HG02678 (cell line): ENCODE data around the gene ANKH.

Source experiments
- ATAC-seq: cut with Tn5 transposase; IDR thresholded peaks from one replicate; pipeline ENCODE4 v1.9.1; 2021; ENCODE audit warnings: mild to moderate bottlenecking, moderate library complexity; ENCODE audit not compliant: unreplicated experiment

The ANKH gene

DNA sequence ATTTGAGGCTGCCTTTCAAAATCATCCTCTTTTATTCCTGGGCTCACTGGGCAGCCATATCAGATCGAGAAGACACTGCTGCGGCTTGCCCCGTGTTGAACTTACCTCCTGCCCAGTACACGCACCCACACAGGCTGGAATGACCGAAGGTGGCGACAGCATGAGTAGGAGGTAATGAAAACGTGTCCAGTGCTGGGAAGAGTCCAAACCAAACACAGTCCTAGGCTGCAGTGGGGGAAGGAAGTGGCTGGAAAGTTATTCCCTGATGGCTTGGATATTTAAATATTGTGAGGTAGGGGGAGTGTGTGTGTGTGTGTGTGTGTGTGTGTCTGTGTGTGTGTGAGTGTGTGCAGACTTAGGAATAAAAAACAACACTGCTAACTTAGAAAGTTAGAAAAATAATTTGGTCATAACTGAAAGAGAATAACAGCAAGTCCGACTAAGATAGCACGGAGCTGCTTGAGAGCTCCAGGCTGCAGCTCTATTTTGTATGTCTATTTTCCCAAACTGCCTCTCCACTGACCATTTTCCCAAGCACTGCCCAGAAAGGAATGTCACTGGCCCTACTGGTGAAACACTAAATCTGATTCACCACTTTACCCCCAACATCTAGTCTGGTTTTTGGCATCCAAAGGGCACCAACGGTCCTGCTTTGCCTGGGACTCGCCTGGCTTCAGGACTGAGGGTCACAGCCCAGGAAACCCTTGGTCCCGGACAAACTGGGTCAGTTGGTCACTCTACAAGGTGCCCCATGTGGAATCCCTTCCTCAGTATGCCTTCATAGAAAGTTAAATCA, 41.2 kb downstream of the ANKH start:
- no peak for ATAC-seq

DNA sequence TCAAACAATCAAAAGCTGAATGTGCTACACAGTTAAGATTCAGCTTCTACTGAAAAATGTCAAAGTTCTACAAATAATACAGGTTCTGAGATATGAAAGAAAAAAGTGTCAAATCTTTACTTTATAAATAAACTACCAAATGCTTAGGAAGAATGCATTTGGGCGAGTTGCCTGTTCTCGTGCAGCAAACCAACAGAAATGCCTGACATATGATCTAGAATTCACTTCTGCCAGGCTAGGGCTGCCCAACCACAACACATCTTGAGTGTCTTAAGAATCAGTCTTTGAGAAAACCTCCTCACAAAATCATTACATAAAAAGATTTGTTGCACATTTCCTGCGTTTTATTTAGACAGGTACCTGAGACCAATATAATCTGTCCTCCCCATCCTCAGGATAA, 42.2 kb downstream of the ANKH start:
- no peak for ATAC-seq

GRCh38 chr5:14826714-14827113, 44.9 kb downstream of the ANKH start:
- no peak for ATAC-seq

DNA sequence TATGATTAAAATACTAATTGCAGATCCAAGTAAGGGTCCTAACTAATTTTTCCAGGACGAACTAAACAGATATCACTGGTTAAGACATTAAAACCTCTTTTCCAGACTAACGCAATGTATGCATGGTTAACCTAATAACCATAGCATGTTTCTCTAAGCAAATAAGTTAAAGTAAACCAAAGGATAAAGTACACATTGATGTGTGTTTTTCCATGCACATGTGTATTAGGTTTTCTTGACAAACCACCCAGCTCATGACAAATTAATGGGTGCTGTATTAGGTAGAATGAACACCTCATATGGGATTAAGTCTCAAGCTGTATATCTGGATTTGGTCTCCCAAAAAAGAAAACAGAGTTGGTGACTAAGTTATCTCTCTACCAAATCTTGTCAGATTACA, 45.6 kb downstream of the ANKH start:
- ATAC-seq = no peak

DNA sequence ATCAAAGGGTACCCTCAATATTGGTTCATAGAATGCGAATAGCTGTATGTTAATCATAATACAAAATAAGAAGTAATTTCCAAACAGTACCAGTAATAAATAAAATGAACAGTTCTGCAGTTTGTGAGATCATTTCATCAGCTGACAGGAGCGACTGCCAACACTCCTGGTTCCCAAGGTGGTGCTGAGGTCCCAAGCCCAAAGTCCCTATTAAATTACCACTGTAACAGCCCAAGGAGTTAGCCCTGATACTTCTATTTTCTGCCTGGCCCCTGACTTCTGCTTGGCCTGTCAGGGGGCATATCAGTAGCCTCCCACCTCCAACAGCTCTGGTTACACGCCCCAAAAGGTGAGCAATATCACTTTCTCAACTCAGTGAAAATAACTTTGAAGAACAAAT, 47.1 kb downstream of the ANKH start:
- no peak for ATAC-seq

DNA sequence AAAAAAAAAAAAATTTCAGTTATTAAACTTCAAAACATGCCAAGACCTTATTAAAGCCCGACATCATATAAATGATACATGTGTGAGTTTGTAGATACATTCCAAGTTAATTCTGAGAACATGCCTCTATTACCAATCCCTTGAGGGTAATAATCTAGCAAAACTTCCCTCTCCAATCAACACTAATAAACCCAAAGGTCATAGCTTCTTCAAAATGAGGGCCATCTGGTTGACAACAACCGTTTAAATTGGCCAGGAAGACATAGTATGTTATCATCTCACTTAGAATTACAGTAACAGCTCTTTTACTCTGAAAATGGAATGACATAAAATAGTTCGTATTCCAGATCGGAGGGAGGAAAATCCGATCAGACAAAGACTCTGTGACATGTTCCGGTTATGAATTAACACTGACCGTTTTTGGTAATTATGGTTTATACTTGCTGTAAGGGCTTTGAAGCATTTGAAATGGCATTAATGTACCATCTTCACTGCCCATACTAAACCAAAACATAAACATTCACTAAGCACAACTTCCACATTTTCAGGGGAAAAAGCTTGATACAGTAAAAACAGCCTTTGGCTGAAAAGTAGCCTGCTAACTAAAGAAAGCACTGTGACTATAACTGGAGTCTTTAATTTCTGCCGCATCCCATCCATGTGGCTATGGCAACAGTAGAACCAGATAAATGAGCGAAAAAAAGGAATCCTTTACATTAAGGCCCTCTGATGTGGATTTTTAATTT, 50.3 kb downstream of the ANKH start:
- no peak for ATAC-seq

GRCh38 chr5:14818931-14819790, 52.4 kb downstream of the ANKH start:
- ATAC-seq = no peak

DNA sequence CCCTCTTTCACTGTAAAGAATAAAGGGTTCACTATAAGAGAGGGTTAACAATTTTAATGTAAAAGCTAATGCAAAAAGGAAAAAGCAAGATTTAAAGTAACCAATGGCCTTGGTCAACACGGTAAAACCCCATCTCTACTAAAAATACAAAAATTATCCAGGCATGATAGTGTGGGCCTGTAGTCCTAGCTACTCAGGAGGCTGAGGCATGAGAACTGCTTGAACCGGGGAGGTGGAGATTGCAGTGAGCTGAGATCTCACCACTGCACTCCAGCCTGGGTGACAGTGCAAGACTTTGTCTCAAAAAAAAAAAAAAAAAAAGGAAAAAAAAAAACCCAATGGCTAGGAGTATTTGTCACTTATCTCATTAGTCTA, 53.8 kb downstream of the ANKH start:
- peak; percentile 54 for ATAC-seq

DNA sequence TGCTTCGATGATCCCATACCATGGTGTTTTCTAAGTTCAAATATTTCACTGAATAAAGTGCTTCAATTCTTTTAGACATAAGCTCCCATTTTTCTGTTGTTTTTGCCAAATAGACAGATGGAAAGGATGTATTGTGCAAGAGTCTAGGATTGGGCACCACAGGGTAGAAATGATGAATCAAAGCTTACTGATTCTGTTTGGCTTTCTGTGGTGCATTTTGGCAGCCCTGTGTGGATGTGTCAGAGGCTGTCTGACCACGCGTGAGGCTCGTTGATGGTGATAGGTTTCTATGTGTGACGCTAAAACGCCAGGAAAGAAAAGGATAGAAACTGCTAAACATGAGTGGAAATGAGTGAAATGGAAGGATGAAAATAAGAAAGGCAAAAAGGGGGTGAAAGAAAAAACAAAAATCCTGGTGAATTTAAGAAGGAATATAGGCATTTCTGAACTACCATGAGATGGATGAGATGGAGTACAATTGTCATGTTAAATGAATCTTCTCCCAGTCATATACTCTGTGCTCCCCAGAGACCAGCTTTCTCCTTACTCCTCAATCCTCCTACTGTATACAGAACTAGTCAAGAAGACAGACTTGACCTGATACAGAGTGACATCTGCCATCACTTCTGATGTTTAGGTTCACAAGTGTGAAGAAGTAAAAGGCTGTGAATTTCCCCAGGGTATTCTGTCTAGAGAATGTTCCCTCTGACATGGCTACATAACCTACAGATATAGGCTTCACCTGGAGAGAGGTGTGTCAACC, 54.4 kb downstream of the ANKH start:
- ATAC-seq = peak; percentile 59

DNA sequence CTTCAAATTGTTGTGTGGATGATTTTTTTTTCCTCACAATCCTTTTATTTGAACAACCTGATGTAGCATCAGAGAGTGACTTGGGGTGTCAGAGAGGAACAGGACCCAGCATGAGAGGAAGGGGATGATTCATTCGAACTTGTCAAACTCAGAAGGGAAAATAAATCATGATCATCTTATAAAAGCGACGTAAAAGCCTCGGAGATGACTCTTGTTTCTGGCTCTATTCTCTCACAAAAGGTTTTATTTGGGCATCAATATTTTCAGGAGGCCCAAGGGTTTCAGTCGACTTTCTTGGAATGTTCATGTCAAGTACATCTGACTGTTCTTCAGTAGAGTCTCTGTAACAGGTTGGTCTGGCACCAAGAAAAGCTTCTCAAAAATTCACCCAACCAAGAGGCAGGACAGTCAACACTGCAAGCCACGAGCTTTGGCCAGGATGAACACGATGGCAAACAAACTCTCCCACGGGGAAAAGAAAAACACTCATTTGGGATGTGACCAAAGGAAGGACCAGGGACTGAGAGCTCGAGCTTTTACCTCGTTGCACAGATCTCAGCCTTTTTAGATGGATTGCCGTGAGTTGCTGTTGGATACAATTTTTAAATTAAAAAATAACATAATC, 55.1 kb downstream of the ANKH start:
- no peak for ATAC-seq

DNA sequence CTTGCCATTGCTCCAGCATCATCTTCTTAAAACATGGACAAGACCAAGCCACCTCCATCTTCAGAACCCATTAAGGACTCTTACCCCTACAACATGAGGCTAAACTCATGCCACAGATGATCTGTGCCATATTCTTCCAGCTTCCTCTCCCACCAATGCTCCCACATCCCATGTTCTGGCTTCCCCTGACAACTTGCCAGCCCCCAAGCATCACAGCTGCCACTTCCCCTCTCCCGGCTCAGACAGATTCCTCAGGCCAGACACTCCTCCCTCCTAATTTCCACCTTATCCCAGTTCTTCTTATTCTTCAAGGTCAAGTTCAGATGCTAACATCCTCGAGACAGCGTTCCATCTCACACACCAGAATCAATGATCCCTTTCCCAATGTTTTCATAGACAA, 57.8 kb downstream of the ANKH start:
- ATAC-seq = no peak

- peak; percentile 15 for ATAC-seq
Measured at GRCh38 chr5:14812166-14812565, 59.4 kb downstream of the ANKH start.

- no peak for ATAC-seq
Measured at GRCh38 chr5:14810928-14811572, 60.5 kb downstream of the ANKH start.

DNA sequence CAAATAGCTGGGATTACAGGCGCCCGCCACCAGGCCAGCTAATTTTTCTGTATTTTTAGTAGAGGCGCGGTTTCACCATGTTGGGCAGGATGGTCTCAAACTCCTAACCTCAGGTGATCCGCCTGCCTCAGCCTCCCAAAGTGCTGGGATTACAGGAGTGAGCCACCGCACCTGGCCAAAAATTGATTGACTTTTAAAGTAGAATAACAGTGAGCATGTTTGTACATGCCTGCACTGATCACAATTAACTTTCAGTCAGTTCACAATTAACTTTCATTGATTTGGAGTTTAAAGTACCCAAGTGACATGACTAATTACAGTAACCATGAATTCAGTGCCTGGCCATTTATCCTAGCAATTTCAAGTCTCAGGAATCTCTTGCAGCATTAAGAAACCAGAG, 61.3 kb downstream of the ANKH start:
- no peak for ATAC-seq

DNA sequence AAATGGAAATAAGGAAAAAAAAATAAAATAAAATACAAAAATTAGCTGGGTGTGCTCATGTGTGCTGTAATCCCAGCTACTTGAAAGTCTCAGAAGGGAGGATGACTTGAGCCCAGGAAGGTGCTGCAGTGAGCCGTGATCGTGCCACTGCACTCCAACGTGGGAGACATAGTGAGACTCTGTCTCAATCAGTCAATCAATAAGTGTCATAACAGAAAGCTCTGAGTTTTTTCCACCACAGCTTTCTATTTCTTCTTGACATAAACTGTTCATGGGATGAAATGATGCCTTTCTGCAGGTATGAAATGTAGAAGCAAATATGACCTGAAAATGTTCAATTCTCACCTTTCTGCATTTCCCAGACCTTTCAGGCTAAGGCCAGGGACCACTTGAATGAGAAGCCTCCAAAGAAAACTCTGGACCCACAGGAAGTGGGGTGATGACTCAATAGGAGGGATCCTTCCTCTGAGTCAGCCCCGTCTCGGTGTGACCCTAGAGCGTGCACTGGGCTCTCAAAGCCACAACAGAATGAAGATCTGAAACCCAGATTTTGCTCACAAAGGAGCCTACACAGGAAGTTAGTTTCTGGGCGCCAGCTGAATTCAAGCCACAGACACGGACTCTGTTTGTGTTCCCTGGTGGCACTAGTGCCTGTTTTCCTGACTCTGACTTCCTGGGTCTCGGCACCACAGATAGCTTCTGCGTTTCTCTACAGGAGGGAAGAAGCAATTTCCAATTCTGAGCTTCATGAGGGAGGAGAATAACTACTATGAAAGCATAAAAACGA, 62.0 kb downstream of the ANKH start:
- peak; percentile 97 for ATAC-seq

DNA sequence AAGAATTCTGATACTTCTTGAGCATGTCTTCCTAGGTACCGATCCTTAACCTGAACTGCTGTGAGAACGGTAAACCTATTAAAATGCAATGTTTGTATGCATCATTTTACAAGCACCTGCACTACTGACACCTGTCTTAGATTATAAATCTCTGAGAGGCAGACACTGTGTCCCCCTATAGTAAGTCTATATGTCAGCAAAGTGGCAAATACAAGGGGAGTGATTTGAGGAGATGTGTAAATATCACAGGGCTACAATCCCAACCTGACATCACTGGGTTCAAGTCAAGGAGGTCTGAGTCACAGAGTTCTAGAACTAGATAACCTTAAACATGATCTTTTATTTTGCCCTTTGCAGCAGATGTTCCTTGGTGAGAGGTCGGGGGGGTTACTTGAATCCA, 64.1 kb downstream of the ANKH start:
- ATAC-seq = no peak

DNA sequence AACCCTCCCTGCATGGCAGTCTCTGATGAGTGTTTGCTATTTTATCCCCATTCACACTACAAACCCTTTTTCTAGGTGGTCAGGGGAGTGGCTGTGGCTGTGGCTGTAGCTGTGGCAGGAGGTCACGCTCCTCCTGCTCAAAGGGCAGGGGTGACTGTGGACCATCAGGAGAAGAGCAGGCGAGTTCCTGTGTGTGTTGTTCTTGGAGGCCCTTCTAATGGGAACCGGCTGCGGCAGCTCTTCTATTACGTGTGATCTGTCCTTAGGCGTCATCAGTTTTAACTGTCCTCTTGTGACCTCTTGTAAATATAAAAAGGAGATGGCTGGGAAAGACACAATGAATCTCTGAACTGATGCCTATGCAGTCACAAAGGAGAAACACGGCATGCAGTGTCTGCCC, 65.1 kb downstream of the ANKH start:
- ATAC-seq = no peak

DNA sequence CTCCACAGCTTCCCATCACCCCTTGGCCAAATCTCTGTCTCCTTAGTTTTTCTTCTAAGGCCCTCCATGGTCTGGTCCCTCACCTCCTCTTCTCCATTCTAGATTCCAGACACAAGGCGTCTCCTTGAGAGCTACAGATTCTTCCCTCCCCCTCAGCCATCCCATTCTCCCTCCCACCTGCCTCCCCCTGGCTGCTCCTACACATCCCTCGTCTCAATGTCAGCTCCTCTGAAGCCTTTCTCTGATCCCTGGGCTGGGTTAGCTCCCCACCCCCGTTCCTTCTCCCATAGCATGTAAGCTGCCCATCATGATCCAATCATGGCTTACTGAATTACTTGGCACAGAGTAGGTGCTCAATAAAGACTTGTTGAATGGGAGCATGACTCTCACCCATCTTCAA, 69.0 kb downstream of the ANKH start:
- ATAC-seq = no peak

- ATAC-seq = no peak
Measured at GRCh38 chr5:14801792-14802191, 69.8 kb downstream of the ANKH start.
